Muscle of back (tissue), 11 donors: ENCODE data around the gene PTPN6. TPM values are rescaled to one million over a fixed set of nuclear protein-coding genes. Genes with fewer than 3 reads are reported as not detected.

Experiments
- DNase-seq, 3 donors: peaks; one replicate each; pipeline versions ENCODE4 v3.0.0 to v3.0.0-alpha.2; 2013
- polyA plus RNA-seq, 10 donors: library from polyadenylated mRNA; unstranded; fragments of 120-200 nt; gene quantifications; one replicate each; pipeline ENCODE4 v1.2.1, GENCODE V29; 2013; ENCODE audit not compliant: insufficient read length in 10 of 10

The PTPN6 gene
- polyA plus RNA-seq, 10 donors, result 4.3 to 10.6 (median 6.6) TPM

DNA sequence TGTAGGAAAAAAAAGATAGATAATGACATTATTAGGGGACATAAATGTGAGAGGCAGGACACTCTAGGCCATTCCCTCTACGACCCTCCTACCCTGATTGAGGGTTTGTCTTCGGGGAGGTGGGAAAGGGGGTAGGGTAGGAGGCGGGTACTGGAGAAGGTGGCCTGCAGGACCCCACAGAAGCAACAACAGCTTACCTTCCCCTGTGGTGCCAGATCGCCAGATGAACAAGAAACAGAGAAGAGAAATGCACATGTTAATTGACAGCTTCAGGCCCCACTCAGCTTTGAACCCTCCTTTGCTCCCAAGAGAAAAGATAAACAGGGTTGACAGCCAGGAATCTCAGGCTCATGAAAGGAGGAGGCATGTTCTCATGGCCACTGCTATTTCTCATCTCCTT, 14.6 kb downstream of the PTPN6 start:
- DNase-seq, result no peak

DNA sequence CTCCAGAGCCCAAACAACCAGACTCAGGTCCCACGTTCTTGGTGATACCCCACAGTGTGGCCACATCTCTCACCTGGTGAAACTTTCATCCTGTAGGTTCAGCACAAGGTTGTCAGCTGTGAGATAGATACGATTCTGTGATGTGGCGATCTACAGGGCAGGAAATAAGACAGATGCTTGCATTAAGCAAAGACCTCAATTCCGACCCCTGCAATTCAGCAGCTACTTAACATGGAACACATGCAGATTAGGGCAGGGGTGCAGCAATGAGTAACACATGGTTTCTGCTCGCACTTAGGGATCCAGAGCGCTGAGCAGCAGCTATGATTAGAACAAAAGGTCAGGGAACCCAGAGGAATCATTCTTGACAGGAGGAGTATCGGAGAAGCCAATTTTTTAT, 15.2 kb downstream of the PTPN6 start:
- DNase-seq, result no peak

DNA sequence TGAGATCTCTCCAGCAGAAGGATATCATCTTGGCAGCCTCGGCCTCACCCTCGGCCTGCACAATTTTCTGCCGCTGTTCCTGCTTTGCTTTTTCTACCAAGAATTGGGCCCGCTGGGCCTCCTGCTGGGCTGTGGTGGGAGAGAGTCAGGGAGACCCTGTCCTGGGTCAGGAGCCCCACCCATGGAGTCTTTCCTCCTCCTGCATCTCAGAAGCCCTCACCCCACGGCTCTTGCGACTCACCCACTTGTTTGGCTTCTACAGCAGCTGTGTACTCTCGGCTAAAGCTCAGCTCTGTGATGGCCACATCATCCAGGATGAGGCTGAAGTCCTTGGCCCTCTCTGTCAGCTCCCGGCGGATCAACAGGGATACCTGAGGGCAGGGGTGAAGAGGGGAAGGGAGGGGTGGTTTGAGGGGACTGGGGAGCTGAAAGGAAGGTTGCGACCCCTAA, 16.5 kb downstream of the PTPN6 start:
- no peak for DNase-seq

- no peak for DNase-seq
Observed at GRCh38 chr12:6968426-6968825, 17.3 kb downstream of the PTPN6 start.

GRCh38 chr12:6970096-6970527, 19.0 kb downstream of the PTPN6 start:
- no peak for DNase-seq

GRCh38 chr12:6974180-6974579, 23.0 kb downstream of the PTPN6 start:
- DNase-seq, result no peak

DNA sequence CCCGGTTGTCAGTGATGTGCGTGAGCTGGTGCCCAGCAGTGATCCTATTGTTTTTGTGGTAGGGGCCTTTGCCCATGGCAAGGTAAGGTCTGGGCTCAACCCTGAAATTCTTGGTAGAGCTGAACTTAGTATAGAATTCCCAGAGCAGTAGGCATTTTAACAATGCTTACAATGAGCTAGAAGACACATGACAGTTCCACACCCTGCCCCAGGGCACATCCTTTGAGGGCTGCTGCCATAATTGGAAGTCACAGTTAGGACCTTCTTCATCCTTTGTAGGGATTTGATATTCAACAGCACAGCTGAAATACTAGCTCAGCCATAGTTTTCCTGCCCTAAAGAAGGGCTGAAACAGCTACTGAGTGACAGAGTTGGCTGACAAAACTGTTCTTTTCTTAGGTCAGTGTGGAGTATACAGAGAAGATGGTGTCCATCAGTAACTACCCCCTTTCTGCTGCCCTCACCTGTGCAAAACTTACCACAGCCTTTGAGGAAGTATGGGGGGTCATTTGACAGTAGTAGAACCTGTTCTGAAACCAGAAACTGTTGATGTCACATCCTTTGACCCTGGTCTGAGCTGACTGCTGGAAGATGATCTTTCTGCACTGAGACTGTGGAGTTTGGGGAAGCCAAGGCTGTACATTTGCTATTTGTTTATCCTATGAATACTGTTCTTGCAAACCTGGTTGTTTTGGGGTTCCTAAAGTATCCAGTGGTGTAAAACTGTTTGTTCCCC, 24.3 kb downstream of the PTPN6 start:
- DNase-seq, result no peak

DNA sequence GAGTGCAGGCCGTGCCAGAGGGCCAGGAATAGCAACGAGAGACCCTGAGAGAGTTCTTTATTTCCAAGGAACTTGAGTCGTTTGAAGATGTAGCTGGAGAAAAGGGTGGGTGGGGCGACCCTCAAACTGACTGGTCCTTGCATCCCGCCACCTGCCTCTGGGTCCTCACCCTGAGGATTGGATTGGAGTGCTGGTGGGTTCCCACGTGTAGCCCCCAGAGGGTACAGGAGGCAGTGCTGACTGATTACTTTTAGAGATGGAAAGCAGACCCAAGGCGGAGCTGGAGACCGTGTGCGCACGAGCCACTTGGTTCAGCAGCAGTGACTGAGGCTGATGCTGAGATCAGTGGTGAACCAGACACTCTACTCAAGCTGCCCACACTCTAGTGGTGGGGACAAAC, 26.5 kb downstream of the PTPN6 start:
- no peak for DNase-seq

GRCh38 chr12:6978188-6978587, 27.0 kb downstream of the PTPN6 start:
- no peak for DNase-seq

GRCh38 chr12:6978611-6979011, 27.5 kb downstream of the PTPN6 start:
- no peak for DNase-seq

DNA sequence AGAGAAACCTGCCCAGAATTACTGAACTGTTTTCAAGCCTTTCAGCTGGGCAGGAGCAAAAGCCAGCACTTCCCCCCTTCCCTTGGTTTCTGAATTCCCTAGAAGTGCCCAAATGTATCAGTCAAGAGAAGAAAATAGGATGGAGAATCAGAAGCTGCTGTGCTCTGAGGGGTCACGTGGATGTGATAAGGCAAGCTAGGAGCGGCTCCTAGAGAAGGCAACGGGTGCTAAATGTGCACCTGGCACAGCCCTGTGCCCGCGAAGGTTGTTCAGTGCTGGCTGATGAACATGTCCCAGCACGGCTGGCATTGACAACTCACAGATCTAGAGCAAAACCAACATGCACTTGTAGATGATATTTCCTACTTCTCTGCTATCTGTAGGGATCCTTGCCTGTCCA, 27.9 kb downstream of the PTPN6 start:
- DNase-seq, result no peak

- DNase-seq, result no peak
Observed at GRCh38 chr12:6979453-6979852, 28.3 kb downstream of the PTPN6 start.

DNA sequence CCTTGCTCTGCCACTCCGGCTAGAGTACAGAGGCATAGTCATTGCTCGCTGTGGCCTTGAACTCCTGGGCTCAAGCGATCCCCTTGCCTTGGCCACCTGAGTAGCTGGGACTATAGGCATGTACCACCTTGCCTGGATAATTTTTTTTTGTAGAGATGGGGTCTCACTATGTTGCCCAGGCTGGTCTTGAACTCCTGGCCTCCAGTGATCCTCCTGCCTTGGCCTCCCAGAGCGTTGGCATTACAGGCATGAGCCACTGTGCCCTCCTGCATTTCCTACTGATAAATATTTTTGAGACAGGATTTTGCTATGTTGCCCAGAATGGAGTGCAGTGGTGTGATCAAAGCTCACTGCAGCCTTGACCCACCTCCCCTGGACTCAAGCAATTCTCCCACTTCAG, 28.9 kb downstream of the PTPN6 start:
- no peak for DNase-seq

DNA sequence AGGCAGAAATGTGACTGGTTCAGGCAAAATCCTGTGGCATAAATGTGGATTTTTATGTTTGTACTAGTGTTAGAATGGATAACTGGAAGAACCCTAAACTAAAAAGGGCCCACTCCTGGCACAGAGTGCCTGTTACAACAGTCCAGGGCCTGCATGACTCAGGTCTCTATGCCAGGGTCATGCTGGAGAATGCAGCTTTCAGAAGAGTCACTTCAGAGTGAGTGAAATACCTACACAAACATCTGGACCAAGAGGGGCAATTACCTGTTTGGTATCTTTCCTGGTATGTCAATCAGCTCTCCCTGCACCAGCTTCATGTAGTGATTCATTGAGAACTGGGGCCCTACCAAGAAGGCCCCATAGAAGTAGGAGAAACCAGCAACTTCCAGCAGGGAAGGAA, 29.6 kb downstream of the PTPN6 start:
- DNase-seq, result no peak

GRCh38 chr12:6981152-6982052, 30.2 kb downstream of the PTPN6 start:
- no peak for DNase-seq

- DNase-seq, result no peak
Observed at GRCh38 chr12:6982532-6982931, 31.4 kb downstream of the PTPN6 start.

DNA sequence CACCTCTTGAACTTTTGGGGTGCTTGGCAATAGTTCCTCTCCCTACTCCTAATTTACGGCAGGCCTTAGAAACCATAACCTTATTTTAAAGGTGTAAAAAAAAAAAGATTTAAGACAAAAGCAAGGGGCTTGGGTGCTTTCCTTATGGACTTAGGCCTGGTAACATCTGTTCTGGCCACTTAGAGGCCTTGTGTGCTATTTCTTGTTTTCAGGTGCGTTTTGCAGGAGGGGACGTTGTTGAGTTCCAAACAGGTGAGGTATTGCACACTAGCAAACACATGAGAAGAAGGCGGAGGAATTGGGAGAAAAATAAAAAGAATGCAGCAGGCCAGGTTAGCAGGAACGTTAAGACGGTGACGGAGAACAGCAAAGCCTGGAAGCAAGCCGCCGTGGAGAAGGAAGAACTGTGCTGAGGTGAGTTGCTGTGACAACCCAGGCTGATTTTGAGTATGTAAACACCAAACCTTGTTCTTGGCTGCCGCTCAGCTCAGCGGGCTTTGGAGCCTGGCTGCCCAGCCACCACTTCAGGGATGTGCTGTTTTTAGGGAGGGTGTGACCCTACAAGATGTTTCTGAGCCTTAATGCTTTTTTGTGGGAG, 36.9 kb downstream of the PTPN6 start:
- DNase-seq, result no peak

- no peak for DNase-seq
Observed at GRCh38 chr12:6996040-6996441, 44.9 kb downstream of the PTPN6 start.

DNA sequence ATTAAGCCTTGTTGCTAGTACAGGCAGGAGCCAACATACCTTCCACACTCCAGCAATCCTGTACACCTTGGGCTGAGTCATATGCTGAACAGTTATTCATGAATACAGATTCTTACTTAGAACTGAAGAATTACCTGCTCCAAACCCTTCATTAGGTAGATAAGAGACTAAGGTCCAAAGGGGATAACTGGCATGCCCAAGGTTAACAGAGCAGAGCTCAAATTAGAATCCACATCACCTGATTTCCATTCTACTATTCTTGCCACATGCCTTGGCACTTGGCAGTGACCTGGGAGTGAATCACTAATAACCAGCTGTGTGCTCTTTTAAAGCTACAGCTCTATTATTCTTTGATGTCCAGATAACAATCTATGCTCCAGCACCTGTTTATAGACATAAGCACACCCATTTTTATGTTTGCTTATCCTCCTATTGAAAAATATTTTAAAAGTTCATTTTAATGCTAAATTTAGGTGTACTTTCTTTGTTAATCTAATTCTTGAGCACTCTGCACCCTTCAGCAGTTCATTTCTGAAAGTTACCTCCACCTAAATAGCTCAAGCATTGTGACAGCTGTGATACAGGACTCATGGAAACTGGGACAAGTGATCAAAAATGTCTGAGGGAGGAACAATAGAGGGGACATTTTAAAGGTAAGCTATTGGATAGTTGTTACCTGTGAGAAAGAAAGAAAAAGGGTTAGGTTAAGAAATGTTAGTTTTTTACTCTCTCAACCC, 47.7 kb downstream of the PTPN6 start:
- no peak for DNase-seq

DNA sequence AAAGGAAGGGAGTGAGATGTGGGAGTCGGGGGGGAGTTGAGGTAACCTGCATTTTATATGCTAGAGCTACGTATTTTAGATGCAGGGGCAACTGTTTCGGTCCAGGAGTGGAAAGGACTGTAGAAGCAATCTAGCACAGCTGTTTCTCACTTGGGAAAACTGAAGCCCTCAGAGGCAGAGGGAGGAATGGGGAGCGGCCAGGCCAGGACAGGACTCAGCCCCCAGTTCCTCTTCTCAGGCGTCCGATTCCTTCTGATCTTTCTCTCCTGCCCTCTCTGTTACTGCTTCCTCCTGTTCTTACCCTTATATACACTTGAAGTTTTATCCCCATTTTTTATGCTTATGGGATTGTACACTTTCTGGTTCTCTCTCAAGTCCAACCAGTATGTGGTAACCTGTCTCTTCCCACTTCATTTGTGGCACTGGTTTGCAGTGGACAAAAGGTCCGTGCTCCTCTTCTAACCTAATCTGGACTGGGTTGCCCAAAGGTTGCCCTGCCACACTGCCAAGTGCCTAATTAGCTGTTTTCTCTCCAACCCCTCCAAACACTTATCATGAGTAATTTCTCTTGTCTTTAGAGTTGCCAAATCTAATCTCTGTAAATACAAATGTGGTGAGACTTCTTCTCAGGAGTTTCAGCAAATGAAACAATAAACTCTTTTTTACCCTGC, 50.9 kb downstream of the PTPN6 start:
- no peak for DNase-seq

GRCh38 chr12:7004287-7004803, 53.2 kb downstream of the PTPN6 start:
- DNase-seq, result no peak
